ENCODE data around the gene SCIN. TPM values are rescaled to one million over a fixed set of nuclear protein-coding genes. Genes with fewer than 3 reads are reported as not detected.

Gene SCIN
- total and polyA plus RNA-seq, 2 of the 8 experiments (the other 6 are each of a cell fraction or from before 2014, with no cell fraction given) = 0.47 to 1.9 TPM

- H3K18ac ChIP-seq (ENCODE audit: extremely low read depth, low read length) = no peak overlapping the region
- H4K5ac ChIP-seq (ENCODE audit: insufficient read length, low read depth, low read length) = no peak overlapping the region
- no peak overlapping the region for H3K27ac ChIP-seq (ENCODE audit: low read depth, low read length)
- 90% methylated on average over 2 of the region's 2 CpGs; no CpG with 5 or more reads in 1 of the 2 experiments for WGBS, 2 experiments (ENCODE audit: extremely low coverage in 1 of 2, insufficient coverage in 1 of 2, insufficient read length in 1 of 2, insufficient replicate concordance in 2 of 2, low coverage in 1 of 2, low lambda C conversion rate in 2 of 2, missing lambda C conversion rate in 1 of 2)
- H3K4me3 ChIP-seq (ENCODE audit: extremely low read depth in 1 of 4, insufficient read depth in 2 of 4, low read depth in 3 of 4, low read length in 4 of 4) = no peak overlapping the region
- H3K9ac ChIP-seq (replicated peaks in 1 of 4; ENCODE audit: extremely low read depth in 1 of 4, low read depth in 3 of 4, low read length in 3 of 4) = no peak overlapping the region
- H4K8ac ChIP-seq (ENCODE audit: extremely low read depth, insufficient read depth, low read length) = no peak overlapping the region
- FAIRE-seq (no peak), DNase-seq (ENCODE audit: low read depth in 1 of 2, low spot score in 2 of 2) (no peak)
- no peaks in the 10 kb centered on the region for H3K23me2 ChIP-seq (ENCODE audit: low read depth, low read length)
- no peak overlapping the region for H3K23ac ChIP-seq (ENCODE audit: insufficient read length)
- ChIA-PET POLR2A (ENCODE audit: partially characterized antibody) (no interaction called here), CTCF (ENCODE audit: partially characterized antibody) (interaction anchor here (0.8 to 5.0 kb wide), 4 partner anchors 8 to 93 kb away, joined by 3 to 29 read pairs (median 8); no protein-coding TSS in a partner anchor)
- no peak overlapping the region for H3K56ac ChIP-seq (replicated peaks; ENCODE audit: insufficient read length, low read depth, low read length)
- no peak overlapping the region for H2AFZ ChIP-seq (ENCODE audit: low read length)
- no peak overlapping the region for H3K4me2 ChIP-seq (ENCODE audit: insufficient read depth in 1 of 2, low read depth in 2 of 2, low read length in 2 of 2)
- no peaks in the 10 kb centered on the region for H3K36me3 ChIP-seq (ENCODE audit: control insufficient read depth in 2 of 4, insufficient read depth in 4 of 4, low read length in 3 of 4)
- no peaks in the 10 kb centered on the region for H3K9me3 ChIP-seq (ENCODE audit: insufficient read depth in 2 of 2, low read depth in 1 of 2, low read length in 1 of 2)
- no peak overlapping the region for H4K91ac ChIP-seq (replicated peaks; ENCODE audit: insufficient read length, low read length)
- H2BK12ac ChIP-seq (ENCODE audit: low read depth, low read length) = no peak overlapping the region
- no peak overlapping the region for H2BK5ac ChIP-seq (ENCODE audit: low read depth, low read length)
- no peak overlapping the region for H2BK20ac ChIP-seq (ENCODE audit: low read length)
- no peaks in the 10 kb centered on the region for H4K20me1 ChIP-seq (replicated peaks in 1 of 2; ENCODE audit: control insufficient read depth in 1 of 2, insufficient read depth in 2 of 2, low read length in 2 of 2)
- no peaks in the 10 kb centered on the region for H3K27me3 ChIP-seq (replicated peaks in 1 of 4; ENCODE audit: control insufficient read depth in 3 of 4, extremely low read depth in 1 of 4, insufficient read depth in 3 of 4, low read length in 3 of 4)
- no peaks in the 10 kb centered on the region for H3K79me2 ChIP-seq (ENCODE audit: control insufficient read depth in 1 of 2, insufficient read depth in 2 of 2, low read length in 2 of 2)
- H2BK120ac ChIP-seq (replicated peaks; ENCODE audit: low read depth, low read length) = no peak overlapping the region
- no peak overlapping the region for H2AK5ac ChIP-seq (ENCODE audit: low read depth, low read length)
- H3K4me1 ChIP-seq (replicated peaks in 1 of 4; ENCODE audit: control insufficient read depth in 3 of 4, insufficient read depth in 4 of 4, low read length in 3 of 4) = no peaks in the 10 kb centered on the region
- no peak overlapping the region for H3K14ac ChIP-seq (ENCODE audit: insufficient read length)
- TF ChIP-seq BCL11A (IDR thresholded peaks at IDR 0.05; ENCODE audit: low read depth in 2 of 2, low read length in 2 of 2) (no peak), POU5F1 (IDR thresholded peaks at IDR 0.05; ENCODE audit: low read depth, low read length) (no peak), BRCA1 (IDR thresholded peaks at IDR 0.05; ENCODE audit: low read depth, low read length) (no peak), SIRT6 (IDR thresholded peaks at IDR 0.05; ENCODE audit: low read length) (no peak), RAD21 (IDR thresholded peaks at IDR 0.05 in 1 of 2, conservative IDR thresholded peaks at IDR 0.05 in 1 of 2; ENCODE audit: low read depth in 2 of 2, low read length in 2 of 2) (no peak)
- H2BK15ac ChIP-seq (ENCODE audit: low read length) = no peak overlapping the region
- no peak overlapping the region for H3K4ac ChIP-seq (replicated peaks; ENCODE audit: insufficient read length, low read depth, low read length)
- H3K79me1 ChIP-seq (ENCODE audit: low read depth, low read length) = no peaks in the 10 kb centered on the region
Observed at GRCh38 chr7:12612622-12613021, 42.1 kb downstream of the SCIN start.
